Osteoblast (primary cell): Measurements from ENCODE around the gene ACY1. TPM values are rescaled to one million over a fixed set of nuclear protein-coding genes. Genes with fewer than 3 reads are reported as not detected.

ENCODE experiments used
- DNase-seq: peaks from one replicate; pipeline ENCODE4 v3.0.0; 2011; ENCODE audit warnings: low spot score, mixed read lengths; ENCODE audit not compliant: insufficient read length; ENCODE audit errors: missing footprints
- H2AFZ ChIP-seq: 2 replicates; pipeline ENCODE4 v1.6.0; 2011; ENCODE audit warnings: mild to moderate bottlenecking, low read length
- H3K27ac ChIP-seq: 2 replicates; pipeline ENCODE4 v1.5.1; 2011; ENCODE audit warnings: mild to moderate bottlenecking, low read depth, low read length, moderate library complexity
- H3K27me3 ChIP-seq: 2 replicates; pipeline ENCODE4 v1.6.0; 2012; ENCODE audit warnings: mild to moderate bottlenecking, control low read depth, inconsistent platforms, low read length, moderate library complexity; ENCODE audit not compliant: insufficient read depth
- H3K36me3 ChIP-seq: 2 replicates; pipeline ENCODE4 v1.5.1; 2011; ENCODE audit warnings: mild to moderate bottlenecking, low read length, control low read depth, moderate library complexity; ENCODE audit not compliant: insufficient read depth
- H3K4me1 ChIP-seq: 2 replicates; pipeline ENCODE4 v1.5.1; 2011; ENCODE audit warnings: mild to moderate bottlenecking, low read length, control low read depth, moderate library complexity; ENCODE audit not compliant: insufficient read depth
- H3K4me2 ChIP-seq: 2 replicates; pipeline ENCODE4 v1.6.0; 2011; ENCODE audit warnings: mild to moderate bottlenecking, low read length; ENCODE audit not compliant: insufficient read depth
- H3K4me3 ChIP-seq: fragments of 200-600 bp; sonication (generic); 3 replicates; pipeline ENCODE4 v1.5.1; 2012; ENCODE audit warnings: mild to moderate bottlenecking, low read length, inconsistent platforms; ENCODE audit not compliant: insufficient read depth
- H3K79me2 ChIP-seq: 2 replicates; pipeline ENCODE4 v1.6.0; 2012; ENCODE audit warnings: mild to moderate bottlenecking, low read length, control low read depth, inconsistent platforms; ENCODE audit not compliant: insufficient read depth
- H3K9me3 ChIP-seq: 2 replicates; pipeline ENCODE4 v1.5.1; 2011; ENCODE audit warnings: low read depth, low read length, control low read depth
- H4K20me1 ChIP-seq: 2 replicates; pipeline ENCODE4 v1.6.0; 2012; ENCODE audit warnings: mild to moderate bottlenecking, low read length, control low read depth; ENCODE audit not compliant: insufficient read depth
- total RNA-seq: library from RNA; depleted of rRNA; stranded (reverse); fragments of >200 nt; gene quantifications from 2 replicates; pipeline ENCODE4 v1.2.3, GENCODE V29; 2012
- TF ChIP-seq, protein P1 (sequence below): IDR thresholded peaks from 2 replicates; pipeline ENCODE4 v1.5.1; 2011; ENCODE audit warnings: mild to moderate bottlenecking, low read depth, low read length, moderate library complexity; ENCODE audit errors: extremely low read depth

Gene ACY1
- total RNA-seq, 1 donor: 37.6 TPM

DNA sequence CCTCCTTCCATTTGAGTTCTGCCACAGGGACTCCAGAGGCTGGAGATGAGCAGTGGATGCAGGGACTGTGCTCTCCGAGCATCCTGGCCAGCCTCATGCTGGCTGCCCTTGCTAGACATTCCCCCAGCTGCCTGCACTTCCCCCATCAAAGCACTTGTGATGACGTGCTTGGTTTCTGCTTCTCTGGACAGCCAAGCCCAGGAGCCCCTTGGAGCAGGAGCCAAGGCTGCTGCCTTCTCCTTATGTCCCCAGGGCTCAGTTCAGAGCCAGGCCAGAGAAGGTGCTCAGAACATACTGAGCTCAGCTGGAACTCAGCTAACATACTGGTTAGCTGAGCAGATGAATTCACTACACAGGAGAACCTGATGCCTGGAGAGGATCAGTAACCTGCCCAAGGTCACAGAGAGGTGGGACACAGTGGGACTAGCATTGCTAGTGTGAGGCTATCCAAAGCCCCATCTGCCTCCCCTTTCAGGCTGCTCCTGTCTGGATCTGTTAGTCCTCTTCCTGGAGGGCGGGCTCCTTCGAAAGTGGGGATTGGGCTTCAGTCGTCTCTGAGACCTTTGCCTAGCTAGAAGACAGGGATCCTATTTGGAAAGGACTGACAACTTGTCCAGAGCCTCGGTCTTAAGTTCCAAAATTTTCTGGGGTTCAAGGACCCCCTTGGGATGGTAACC, 20.3 kb upstream of the ACY1 start:
- H3K4me1 ChIP-seq: peaks cover 4% of the 10 kb centered on the region
- H3K27me3 ChIP-seq: no peaks in the 10 kb centered on the region
- no peak overlapping the region for H3K4me3 ChIP-seq
- TF ChIP-seq, protein P1, sequence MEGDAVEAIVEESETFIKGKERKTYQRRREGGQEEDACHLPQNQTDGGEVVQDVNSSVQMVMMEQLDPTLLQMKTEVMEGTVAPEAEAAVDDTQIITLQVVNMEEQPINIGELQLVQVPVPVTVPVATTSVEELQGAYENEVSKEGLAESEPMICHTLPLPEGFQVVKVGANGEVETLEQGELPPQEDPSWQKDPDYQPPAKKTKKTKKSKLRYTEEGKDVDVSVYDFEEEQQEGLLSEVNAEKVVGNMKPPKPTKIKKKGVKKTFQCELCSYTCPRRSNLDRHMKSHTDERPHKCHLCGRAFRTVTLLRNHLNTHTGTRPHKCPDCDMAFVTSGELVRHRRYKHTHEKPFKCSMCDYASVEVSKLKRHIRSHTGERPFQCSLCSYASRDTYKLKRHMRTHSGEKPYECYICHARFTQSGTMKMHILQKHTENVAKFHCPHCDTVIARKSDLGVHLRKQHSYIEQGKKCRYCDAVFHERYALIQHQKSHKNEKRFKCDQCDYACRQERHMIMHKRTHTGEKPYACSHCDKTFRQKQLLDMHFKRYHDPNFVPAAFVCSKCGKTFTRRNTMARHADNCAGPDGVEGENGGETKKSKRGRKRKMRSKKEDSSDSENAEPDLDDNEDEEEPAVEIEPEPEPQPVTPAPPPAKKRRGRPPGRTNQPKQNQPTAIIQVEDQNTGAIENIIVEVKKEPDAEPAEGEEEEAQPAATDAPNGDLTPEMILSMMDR: no peak
- H3K79me2 ChIP-seq: peaks cover 12% of the 10 kb centered on the region
- no peak overlapping the region for H3K27ac ChIP-seq
- no peak overlapping the region for H2AFZ ChIP-seq
- no peaks in the 10 kb centered on the region for H3K9me3 ChIP-seq
- DNase-seq: no peak
- H3K4me2 ChIP-seq: no peak overlapping the region
- peaks cover 17% of the 10 kb centered on the region for H4K20me1 ChIP-seq
- peaks cover 10% of the 10 kb centered on the region for H3K36me3 ChIP-seq

DNA sequence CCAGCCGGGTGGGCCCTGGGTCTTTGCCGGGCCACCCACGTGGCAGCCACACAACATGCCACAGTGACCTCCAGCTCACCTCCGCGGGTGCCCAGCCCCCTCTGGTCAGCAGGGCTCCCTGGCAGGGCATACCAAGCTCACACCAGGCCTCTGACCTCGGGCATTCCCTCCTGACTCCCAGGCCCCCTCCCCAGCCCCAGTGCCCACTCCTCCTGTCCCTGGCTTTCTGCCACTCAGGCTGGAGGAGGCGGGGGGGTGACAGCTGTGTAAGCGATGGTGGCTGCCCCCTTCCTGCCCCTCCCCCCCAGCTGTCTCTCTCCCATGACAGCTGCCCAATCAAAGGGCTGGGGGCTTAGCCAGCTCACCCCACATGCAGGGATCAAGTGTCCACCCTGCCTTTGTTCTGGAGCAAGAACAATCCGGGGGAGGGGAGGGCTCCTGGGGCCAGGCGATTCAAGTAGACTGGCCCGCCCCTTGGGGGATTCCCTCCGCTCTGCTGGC, 19.3 kb upstream of the ACY1 start:
- Histone ChIP-seq H2AFZ (no peak overlapping the region), H3K79me2 (peaks cover 12% of the 10 kb centered on the region), H3K27ac (no peak overlapping the region), H3K36me3 (peaks cover 9% of the 10 kb centered on the region), H3K4me2 (no peak overlapping the region), H3K4me3 (no peak overlapping the region), H3K4me1 (peaks cover 9% of the 10 kb centered on the region), H3K27me3 (no peaks in the 10 kb centered on the region), H3K9me3 (no peaks in the 10 kb centered on the region), H4K20me1 (peaks cover 22% of the 10 kb centered on the region)
- TF ChIP-seq, protein P1: no peak
- DNase-seq: no peak

DNA sequence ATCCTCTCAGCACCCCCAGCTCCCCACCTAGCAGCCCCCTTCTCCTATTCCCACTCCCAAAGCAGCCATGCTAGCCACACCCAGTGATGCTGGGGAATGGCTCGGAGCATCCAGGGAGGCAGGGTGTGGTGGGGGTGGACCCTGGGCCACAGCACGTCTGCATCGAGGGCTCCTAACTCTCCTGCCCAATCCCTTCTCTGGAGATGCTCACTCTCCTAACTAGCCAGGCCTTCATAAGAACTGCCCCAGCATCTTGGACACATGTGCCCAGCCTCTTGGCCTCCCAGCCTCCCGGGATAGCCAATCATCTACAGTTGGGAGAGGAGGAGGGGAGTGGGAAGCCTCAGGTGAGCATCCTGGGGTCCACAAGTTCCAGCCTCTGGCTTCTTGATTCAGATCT, 18.8 kb upstream of the ACY1 start:
- peaks cover 4% of the 10 kb centered on the region for H3K36me3 ChIP-seq
- peaks cover 9% of the 10 kb centered on the region for H3K4me1 ChIP-seq
- no peak for DNase-seq
- H3K79me2 ChIP-seq: peaks cover 12% of the 10 kb centered on the region
- H3K4me2 ChIP-seq: no peak overlapping the region
- no peaks in the 10 kb centered on the region for H3K27me3 ChIP-seq
- H4K20me1 ChIP-seq: peaks cover 27% of the 10 kb centered on the region
- no peak overlapping the region for H3K4me3 ChIP-seq
- no peak overlapping the region for H2AFZ ChIP-seq
- no peak overlapping the region for H3K27ac ChIP-seq
- H3K9me3 ChIP-seq: no peaks in the 10 kb centered on the region
- TF ChIP-seq, protein P1: no peak

DNA sequence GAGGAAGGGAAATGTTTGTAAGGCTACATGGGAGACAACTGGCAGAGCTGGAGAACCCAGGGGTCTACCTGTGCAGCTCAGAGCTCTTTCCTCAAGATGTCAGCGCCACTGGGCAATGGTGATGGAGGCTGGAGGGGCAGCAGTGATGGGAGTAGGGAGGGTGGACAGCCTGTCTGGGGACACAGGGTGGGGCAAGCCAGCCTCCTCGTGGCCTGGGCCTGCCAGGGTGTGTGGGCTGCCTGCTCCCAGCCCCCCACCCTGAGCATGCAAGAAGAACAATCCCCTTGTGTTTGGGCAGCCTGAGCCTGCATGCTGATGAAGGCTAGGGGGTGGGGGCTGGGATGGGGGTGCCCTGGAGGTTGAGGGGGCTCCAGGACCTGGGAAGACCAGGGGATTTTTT, 17.3 kb upstream of the ACY1 start:
- H3K27ac ChIP-seq: no peak overlapping the region
- no peak overlapping the region for H2AFZ ChIP-seq
- peak overlapping the region; percentile 78 for H3K4me3 ChIP-seq
- H3K9me3 ChIP-seq: no peaks in the 10 kb centered on the region
- peaks cover 12% of the 10 kb centered on the region for H3K79me2 ChIP-seq
- TF ChIP-seq, protein P1: no peak
- H3K4me1 ChIP-seq: peaks cover 9% of the 10 kb centered on the region
- peak overlapping the region; percentile 92 for H3K4me2 ChIP-seq
- H3K27me3 ChIP-seq: no peaks in the 10 kb centered on the region
- H3K36me3 ChIP-seq: no peaks in the 10 kb centered on the region
- no peak for DNase-seq
- H4K20me1 ChIP-seq: peaks cover 31% of the 10 kb centered on the region
